Loucy (cell line): Measurements from ENCODE around the gene PRICKLE2.
"Not testable (repeated sequence)": the region's sequence is repeated elsewhere in the genome, so short reads cannot be mapped to it uniquely, and the experiment has no call there.

Source experiments
- H2AFZ ChIP-seq: fragments of 200-600 bp; sonication (generic); 2 replicates; pipeline ENCODE4 v1.6.0; 2016; ENCODE audit warnings: antibody characterized with exemption, mild to moderate bottlenecking, low read length, moderate library complexity
- H3F3A ChIP-seq: fragments of 200-600 bp; 2 replicates; pipeline ENCODE4 v1.6.0; 2016; ENCODE audit warnings: antibody characterized with exemption, low read depth, mild to moderate bottlenecking
- H3K27me3 ChIP-seq: fragments of 200-600 bp; sonication (generic); 2 replicates; pipeline ENCODE4 v1.6.1; 2014; ENCODE audit warnings: low read length, mild to moderate bottlenecking; ENCODE audit not compliant: insufficient read depth, poor library complexity, severe bottlenecking
- H3K36me3 ChIP-seq: fragments of 200-600 bp; sonication (generic); 2 replicates; pipeline ENCODE4 v1.6.1; 2016; ENCODE audit warnings: low read length; ENCODE audit not compliant: insufficient read depth
- H3K4me1 ChIP-seq: fragments of 200-600 bp; sonication (generic); 2 replicates; pipeline ENCODE4 v1.5.1; 2014; ENCODE audit warnings: low read length, mild to moderate bottlenecking; ENCODE audit not compliant: insufficient read depth, poor library complexity, severe bottlenecking
- H3K4me2 ChIP-seq: fragments of 200-600 bp; sonication (generic); 2 replicates; pipeline ENCODE4 v1.6.0; 2014; ENCODE audit warnings: antibody characterized with exemption, low read length, low read depth, mild to moderate bottlenecking; ENCODE audit not compliant: poor library complexity, severe bottlenecking
- H3K4me3 ChIP-seq: fragments of 200-600 bp; sonication (generic); 2 replicates; pipeline ENCODE4 v1.5.1; 2014; ENCODE audit warnings: low read length, mild to moderate bottlenecking, mixed read lengths; ENCODE audit not compliant: poor library complexity, severe bottlenecking
- H3K79me2 ChIP-seq: fragments of 200-600 bp; sonication (generic); 2 replicates; pipeline ENCODE4 v1.6.1; 2014; ENCODE audit warnings: low read length; ENCODE audit not compliant: insufficient read depth
- H3K9ac ChIP-seq: fragments of 200-600 bp; sonication (generic); 2 replicates; pipeline ENCODE4 v1.6.0; 2014; ENCODE audit warnings: mild to moderate bottlenecking, low read depth, low read length, moderate library complexity; ENCODE audit not compliant: poor library complexity, severe bottlenecking
- H3K9me2 ChIP-seq: fragments of 200-600 bp; sonication (generic); replicated peaks from 2 replicates; pipeline ENCODE4 v1.6.1; 2016; ENCODE audit warnings: low read depth, low read length, mixed read lengths
- H3K9me3 ChIP-seq: fragments of 200-600 bp; sonication (generic); 2 replicates; pipeline ENCODE4 v1.6.1; 2014; ENCODE audit warnings: mild to moderate bottlenecking, antibody characterized with exemption, low read length, low read depth; ENCODE audit not compliant: insufficient read depth
- H4K20me1 ChIP-seq: fragments of 200-600 bp; sonication (generic); 2 replicates; pipeline ENCODE4 v1.6.0; 2014; ENCODE audit warnings: antibody characterized with exemption, low read length, mild to moderate bottlenecking; ENCODE audit not compliant: insufficient read depth, poor library complexity, severe bottlenecking
- CTCF ChIP-seq: fragments of 200-600 bp; sonication (generic); conservative IDR thresholded peaks from 2 replicates; pipeline ENCODE4 v1.5.1; 2014; ENCODE audit warnings: mild to moderate bottlenecking, antibody characterized with exemption, low read length
- EZH2phosphoT487 ChIP-seq: fragments of 200-600 bp; IDR thresholded peaks from 2 replicates; pipeline ENCODE4 v1.6.1; 2018; ENCODE audit warnings: antibody characterized with exemption, mild to moderate bottlenecking, moderate library complexity, borderline replicate concordance

PRICKLE2 gene

GRCh38 chr3:64091501-64091900, 133.8 kb downstream of the PRICKLE2 start:
- Histone ChIP-seq H2AFZ (no peak overlapping the region), H3K4me3 (no peak overlapping the region), H3K4me2 (no peak overlapping the region), H3K36me3 (no peaks in the 10 kb centered on the region), H3K9ac (no peak overlapping the region), H3K27me3 (no peaks in the 10 kb centered on the region), H3K9me2 (no peaks in the 10 kb centered on the region), H3F3A (no peaks in the 10 kb centered on the region), H3K4me1 (no peaks in the 10 kb centered on the region), H3K79me2 (no peaks in the 10 kb centered on the region), H3K9me3 (no peaks in the 10 kb centered on the region), H4K20me1 (no peaks in the 10 kb centered on the region)
- TF ChIP-seq CTCF (no peak), EZH2phosphoT487 (no peak)

DNA sequence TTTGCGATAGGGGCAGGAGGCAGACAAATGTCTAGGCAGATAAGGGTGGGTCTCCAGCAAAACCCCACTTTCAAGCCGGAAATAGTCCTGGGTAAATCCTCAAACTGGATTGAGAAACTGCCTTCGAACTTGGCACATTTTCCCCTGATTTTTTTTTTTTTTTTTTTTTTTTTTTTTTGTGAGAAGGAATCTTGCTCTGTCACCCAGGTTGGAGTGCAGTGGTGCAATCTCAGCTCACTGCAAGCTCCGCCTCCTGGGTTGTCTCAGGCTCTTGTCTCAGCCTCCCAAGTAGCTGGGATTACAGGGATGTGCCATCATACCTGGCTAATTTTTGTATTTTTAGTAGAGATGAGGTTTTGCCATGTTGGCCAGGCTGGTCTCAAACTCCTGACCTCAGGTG, 135.9 kb downstream of the PRICKLE2 start:
- not testable (repeated sequence) for H3K9me3 ChIP-seq, H3K4me3 ChIP-seq, H3K4me2 ChIP-seq, H3K9me2 ChIP-seq, H2AFZ ChIP-seq, H3K4me1 ChIP-seq, H3K36me3 ChIP-seq, H4K20me1 ChIP-seq, H3F3A ChIP-seq, H3K9ac ChIP-seq, H3K79me2 ChIP-seq, H3K27me3 ChIP-seq

GRCh38 chr3:64088408-64089205, 136.7 kb downstream of the PRICKLE2 start:
- Histone ChIP-seq H3K79me2 (no peaks in the 10 kb centered on the region), H3K9me3 (no peaks in the 10 kb centered on the region), H3K4me2 (no peak overlapping the region), H3K36me3 (no peaks in the 10 kb centered on the region), H3K27me3 (no peaks in the 10 kb centered on the region), H3F3A (no peaks in the 10 kb centered on the region), H4K20me1 (no peaks in the 10 kb centered on the region), H2AFZ (no peak overlapping the region), H3K9me2 (no peaks in the 10 kb centered on the region), H3K9ac (no peak overlapping the region), H3K4me1 (no peaks in the 10 kb centered on the region), H3K4me3 (no peak overlapping the region)
- no peak for TF ChIP-seq CTCF
- TF ChIP-seq EZH2phosphoT487 = no peak
